Stimulated activated naive CD8-positive, alpha-beta T cell treated with anti-CD3 and anti-CD28 coated beads, Interleukin-15, Interleukin-2, amounts not matched to agents 100 ng/mL and 50 ng/mL, for 24 hours (primary cell): ENCODE measurements around the gene COL5A1.

ENCODE experiments used
- H3K27ac Mint-ChIP-seq: one replicate; pipeline ENCODE4 v1.8.0; 2021; ENCODE audit warnings: mild to moderate bottlenecking, mixed read lengths
- H3K27me3 Mint-ChIP-seq: one replicate; pipeline ENCODE4 v1.8.0; 2021; ENCODE audit warnings: mixed read lengths
- H3K36me3 Mint-ChIP-seq: one replicate; pipeline ENCODE4 v1.8.0; 2021; ENCODE audit warnings: low read depth, mixed read lengths
- H3K4me1 Mint-ChIP-seq: one replicate; pipeline ENCODE4 v1.8.0; 2021; ENCODE audit warnings: low read depth, mixed read lengths
- H3K4me3 Mint-ChIP-seq: one replicate; pipeline ENCODE4 v1.8.0; 2021; ENCODE audit warnings: mild to moderate bottlenecking, mixed read lengths
- H3K9me3 Mint-ChIP-seq: one replicate; pipeline ENCODE4 v1.8.0; 2021; ENCODE audit warnings: mixed read lengths

COL5A1 gene

GRCh38 chr9:134863941-134864820 lies 222.6 kb downstream of the COL5A1 start:
- Mint-ChIP-seq H3K27me3 (peaks cover 3% of the 10 kb centered on the region), H3K4me1 (no peaks in the 10 kb centered on the region), H3K4me3 (no peak overlapping the region), H3K27ac (no peak overlapping the region), H3K36me3 (no peaks in the 10 kb centered on the region), H3K9me3 (no peaks in the 10 kb centered on the region)

GRCh38 chr9:134864821-134865190 lies 223.2 kb downstream of the COL5A1 start:
- Mint-ChIP-seq H3K4me3 (no peak overlapping the region), H3K27me3 (peaks cover 3% of the 10 kb centered on the region), H3K36me3 (no peaks in the 10 kb centered on the region), H3K9me3 (no peaks in the 10 kb centered on the region), H3K4me1 (no peaks in the 10 kb centered on the region), H3K27ac (no peak overlapping the region)

- Mint-ChIP-seq H3K9me3 (no peaks in the 10 kb centered on the region), H3K4me3 (no peak overlapping the region), H3K36me3 (no peaks in the 10 kb centered on the region), H3K27me3 (peaks cover 3% of the 10 kb centered on the region), H3K27ac (no peak overlapping the region), H3K4me1 (no peaks in the 10 kb centered on the region)
These were observed 226.5 kb downstream of the COL5A1 start for GRCh38 chr9:134867917-134868750.

- Mint-ChIP-seq H3K4me3 (no peak overlapping the region), H3K36me3 (no peaks in the 10 kb centered on the region), H3K9me3 (no peaks in the 10 kb centered on the region), H3K4me1 (no peaks in the 10 kb centered on the region), H3K27ac (no peak overlapping the region), H3K27me3 (peaks cover 3% of the 10 kb centered on the region)
These were observed 227.3 kb downstream of the COL5A1 start for GRCh38 chr9:134868751-134869553.

- H3K36me3 Mint-ChIP-seq = no peaks in the 10 kb centered on the region
- no peaks in the 10 kb centered on the region for H3K9me3 Mint-ChIP-seq
- peaks cover 3% of the 10 kb centered on the region for H3K27me3 Mint-ChIP-seq
- no peaks in the 10 kb centered on the region for H3K4me1 Mint-ChIP-seq
- no peak overlapping the region for H3K27ac Mint-ChIP-seq
- no peak overlapping the region for H3K4me3 Mint-ChIP-seq
These were observed 228.1 kb downstream of the COL5A1 start for GRCh38 chr9:134869554-134870300.

- H3K27ac Mint-ChIP-seq = no peak overlapping the region
- H3K4me1 Mint-ChIP-seq = no peaks in the 10 kb centered on the region
- peaks cover 3% of the 10 kb centered on the region for H3K27me3 Mint-ChIP-seq
- no peaks in the 10 kb centered on the region for H3K36me3 Mint-ChIP-seq
- H3K4me3 Mint-ChIP-seq = no peak overlapping the region
- H3K9me3 Mint-ChIP-seq = no peaks in the 10 kb centered on the region
These were observed 228.7 kb downstream of the COL5A1 start for GRCh38 chr9:134870301-134870694.

GRCh38 chr9:134870746-134871662 lies 229.4 kb downstream of the COL5A1 start:
- H3K27me3 Mint-ChIP-seq = peaks cover 3% of the 10 kb centered on the region
- no peak overlapping the region for H3K27ac Mint-ChIP-seq
- H3K9me3 Mint-ChIP-seq = no peaks in the 10 kb centered on the region
- no peak overlapping the region for H3K4me3 Mint-ChIP-seq
- H3K4me1 Mint-ChIP-seq = no peaks in the 10 kb centered on the region
- no peaks in the 10 kb centered on the region for H3K36me3 Mint-ChIP-seq

GRCh38 chr9:134871697-134872340 lies 230.2 kb downstream of the COL5A1 start:
- H3K9me3 Mint-ChIP-seq = no peaks in the 10 kb centered on the region
- no peaks in the 10 kb centered on the region for H3K4me1 Mint-ChIP-seq
- no peak overlapping the region for H3K4me3 Mint-ChIP-seq
- H3K27me3 Mint-ChIP-seq = peaks cover 3% of the 10 kb centered on the region
- no peaks in the 10 kb centered on the region for H3K36me3 Mint-ChIP-seq
- H3K27ac Mint-ChIP-seq = no peak overlapping the region

GRCh38 chr9:134872482-134873231 lies 231.1 kb downstream of the COL5A1 start:
- Mint-ChIP-seq H3K36me3 (no peaks in the 10 kb centered on the region), H3K27me3 (peaks cover 3% of the 10 kb centered on the region), H3K9me3 (no peaks in the 10 kb centered on the region), H3K4me1 (no peaks in the 10 kb centered on the region), H3K27ac (no peak overlapping the region), H3K4me3 (no peak overlapping the region)

- no peak overlapping the region for H3K4me3 Mint-ChIP-seq
- no peaks in the 10 kb centered on the region for H3K4me1 Mint-ChIP-seq
- H3K36me3 Mint-ChIP-seq = no peaks in the 10 kb centered on the region
- H3K27me3 Mint-ChIP-seq = peaks cover 3% of the 10 kb centered on the region
- no peak overlapping the region for H3K27ac Mint-ChIP-seq
- H3K9me3 Mint-ChIP-seq = no peaks in the 10 kb centered on the region
These were observed 233.8 kb downstream of the COL5A1 start for GRCh38 chr9:134875371-134875770.

GRCh38 chr9:134877541-134877940 lies 235.9 kb downstream of the COL5A1 start:
- Mint-ChIP-seq H3K4me3 (no peak overlapping the region), H3K36me3 (no peaks in the 10 kb centered on the region), H3K27me3 (no peaks in the 10 kb centered on the region)

GRCh38 chr9:134879664-134880483 lies 238.3 kb downstream of the COL5A1 start:
- Mint-ChIP-seq H3K9me3 (no peaks in the 10 kb centered on the region), H3K36me3 (no peaks in the 10 kb centered on the region), H3K4me3 (no peak overlapping the region), H3K27me3 (no peaks in the 10 kb centered on the region), H3K4me1 (no peaks in the 10 kb centered on the region), H3K27ac (no peak overlapping the region)

More at GRCh38 chr9:134877541-134877940, 235.9 kb downstream of the COL5A1 start:
- Mint-ChIP-seq H3K9me3 (no peaks in the 10 kb centered on the region), H3K27ac (no peak overlapping the region), H3K4me1 (no peaks in the 10 kb centered on the region)
